Measurements from ENCODE around the gene SLC14A1. TPM values are rescaled to one million over a fixed set of nuclear protein-coding genes. Genes with fewer than 3 reads are reported as not detected.

SLC14A1 gene
- total and polyA plus RNA-seq, 2 of the 8 experiments (the other 6 are each of a cell fraction or from before 2014, with no cell fraction given): 0.18 TPM; not detected in 1

- DNase-seq (ENCODE audit: low read depth in 1 of 2, low spot score in 2 of 2): no peak
- FAIRE-seq: no peak
- no peaks in the 10 kb centered on the region for H3K27me3 ChIP-seq (replicated peaks in 1 of 4; ENCODE audit: control insufficient read depth in 3 of 4, extremely low read depth in 1 of 4, insufficient read depth in 3 of 4, low read length in 3 of 4)
These were observed 3.1 kb downstream of the SLC14A1 start for GRCh38 chr18:45727068-45727467.

More at GRCh38 chr18:45727068-45727467, 3.1 kb downstream of the SLC14A1 start:
- no peak overlapping the region for H3K4me3 ChIP-seq (ENCODE audit: extremely low read depth in 1 of 4, insufficient read depth in 2 of 4, low read depth in 3 of 4, low read length in 4 of 4)
- H4K91ac ChIP-seq (replicated peaks; ENCODE audit: insufficient read length, low read length): peak overlapping the region; percentile 16
- no peaks in the 10 kb centered on the region for H3K79me2 ChIP-seq (ENCODE audit: control insufficient read depth in 1 of 2, insufficient read depth in 2 of 2, low read length in 2 of 2)
- H3K56ac ChIP-seq (replicated peaks; ENCODE audit: insufficient read length, low read depth, low read length): no peak overlapping the region
- 89% methylated on average over 18 of the region's 18 CpGs; no CpG with 5 or more reads in 1 of the 2 experiments for WGBS, 2 experiments (ENCODE audit: extremely low coverage in 1 of 2, insufficient coverage in 1 of 2, insufficient read length in 1 of 2, insufficient replicate concordance in 2 of 2, low coverage in 1 of 2, low lambda C conversion rate in 2 of 2, missing lambda C conversion rate in 1 of 2)
- H3K9me3 ChIP-seq (ENCODE audit: insufficient read depth in 2 of 2, low read depth in 1 of 2, low read length in 1 of 2): no peaks in the 10 kb centered on the region
- no peak overlapping the region for H4K8ac ChIP-seq (ENCODE audit: extremely low read depth, insufficient read depth, low read length)
- no peak overlapping the region for H2BK15ac ChIP-seq (ENCODE audit: low read length)
- no peak overlapping the region for H3K9ac ChIP-seq (replicated peaks in 1 of 4; ENCODE audit: extremely low read depth in 1 of 4, low read depth in 3 of 4, low read length in 3 of 4)
- POLR2A ChIA-PET (ENCODE audit: partially characterized antibody): no interaction called here
- H3K4me1 ChIP-seq (replicated peaks in 1 of 4; ENCODE audit: control insufficient read depth in 3 of 4, insufficient read depth in 4 of 4, low read length in 3 of 4): peaks cover 0 to 4% (median 0%) of the 10 kb centered on the region in 4 experiments; a peak in 1 of 7 replicates
- no peaks in the 10 kb centered on the region for H3K79me1 ChIP-seq (ENCODE audit: low read depth, low read length)
- no peak overlapping the region for H2AFZ ChIP-seq (ENCODE audit: low read length)
- H3K18ac ChIP-seq (ENCODE audit: extremely low read depth, low read length): no peak overlapping the region
- CTCF ChIA-PET (ENCODE audit: partially characterized antibody): interaction anchor here (1.1 to 10.5 kb wide), 8 partner anchors 9 to 151 kb away, joined by 3 to 143 read pairs (median 9); no protein-coding TSS in a partner anchor
- H3K23me2 ChIP-seq (ENCODE audit: low read depth, low read length): no peaks in the 10 kb centered on the region
- H2AK5ac ChIP-seq (ENCODE audit: low read depth, low read length): no peak overlapping the region
- H2BK12ac ChIP-seq (ENCODE audit: low read depth, low read length): no peak overlapping the region
- no peak overlapping the region for H3K27ac ChIP-seq (ENCODE audit: low read depth, low read length)
- H2BK20ac ChIP-seq (ENCODE audit: low read length): no peak overlapping the region
- no peak overlapping the region for H3K4me2 ChIP-seq (ENCODE audit: insufficient read depth in 1 of 2, low read depth in 2 of 2, low read length in 2 of 2)
- H4K5ac ChIP-seq (ENCODE audit: insufficient read length, low read depth, low read length): no peak overlapping the region
- no peaks in the 10 kb centered on the region; a peak in 1 of 8 replicates for H3K36me3 ChIP-seq (ENCODE audit: control insufficient read depth in 2 of 4, insufficient read depth in 4 of 4, low read length in 3 of 4)
- no peaks in the 10 kb centered on the region for H4K20me1 ChIP-seq (replicated peaks in 1 of 2; ENCODE audit: control insufficient read depth in 1 of 2, insufficient read depth in 2 of 2, low read length in 2 of 2)
- H3K23ac ChIP-seq (ENCODE audit: insufficient read length): no peak overlapping the region
- no peak overlapping the region for H2BK120ac ChIP-seq (replicated peaks; ENCODE audit: low read depth, low read length)
- H2BK5ac ChIP-seq (ENCODE audit: low read depth, low read length): no peak overlapping the region
- TF ChIP-seq ASH2L (IDR thresholded peaks at IDR 0.05; ENCODE audit: low read length) (no peak), KDM4A (IDR thresholded peaks at IDR 0.05; ENCODE audit: low read depth, low read length, severe bottlenecking) (no peak)
- no peak overlapping the region for H3K4ac ChIP-seq (replicated peaks; ENCODE audit: insufficient read length, low read depth, low read length)
- H3K14ac ChIP-seq (ENCODE audit: insufficient read length): no peak overlapping the region
